ENCODE results near the gene MBP. TPM values are rescaled to one million over a fixed set of nuclear protein-coding genes. Genes with fewer than 3 reads are reported as not detected.

The MBP gene
- total RNA-seq, 1 experiment from 2014 or later, result 47.4 TPM

- Histone ChIP-seq H3K27me3 (ENCODE audit: low read length) (no peaks in the 10 kb centered on the region), H3K27ac (ENCODE audit: low read length) (no peak overlapping the region), H3K4me1 (ENCODE audit: insufficient read depth, low read length) (no peaks in the 10 kb centered on the region), H3K9ac (ENCODE audit: low read length) (no peak overlapping the region), H3K4me2 (ENCODE audit: low read length) (no peak overlapping the region), H3F3A (ENCODE audit: low read length, unreplicated experiment) (no peaks in the 10 kb centered on the region), H4K20me1 (ENCODE audit: low read length) (no peaks in the 10 kb centered on the region), H3K79me2 (ENCODE audit: low read length) (no peaks in the 10 kb centered on the region), H3K9me3 (ENCODE audit: low read length) (no peaks in the 10 kb centered on the region), H3K36me3 (ENCODE audit: low read depth, low read length) (no peaks in the 10 kb centered on the region), H3K4me3 (ENCODE audit: low read length) (no peak overlapping the region), H2AFZ (ENCODE audit: low read length) (no peak overlapping the region), H3K9me2 (replicated peaks; ENCODE audit: low read length) (no peaks in the 10 kb centered on the region)
- DNase-seq (no peak), ATAC-seq (no peak)
- ChIA-PET CTCF (no interaction called here), POLR2A (ENCODE audit: unreplicated experiment) (no interaction called here)
- TF ChIP-seq CTCF (conservative IDR thresholded peaks at IDR 0.05; ENCODE audit: low read depth, low read length) (no peak), EZH2phosphoT487 (IDR thresholded peaks at IDR 0.05; ENCODE audit: borderline replicate concordance, low read length) (no peak), EZH2 (IDR thresholded peaks at IDR 0.05; ENCODE audit: low read length, unreplicated experiment) (no peak)
- BruUV-seq (replicated peaks), result no TSS peak
- intact Hi-C loops (cut with micrococcal nuclease), result no loop called here
Observed at GRCh38 chr18:77178559-77178958, 46.0 kb upstream of the MBP start.

DNA sequence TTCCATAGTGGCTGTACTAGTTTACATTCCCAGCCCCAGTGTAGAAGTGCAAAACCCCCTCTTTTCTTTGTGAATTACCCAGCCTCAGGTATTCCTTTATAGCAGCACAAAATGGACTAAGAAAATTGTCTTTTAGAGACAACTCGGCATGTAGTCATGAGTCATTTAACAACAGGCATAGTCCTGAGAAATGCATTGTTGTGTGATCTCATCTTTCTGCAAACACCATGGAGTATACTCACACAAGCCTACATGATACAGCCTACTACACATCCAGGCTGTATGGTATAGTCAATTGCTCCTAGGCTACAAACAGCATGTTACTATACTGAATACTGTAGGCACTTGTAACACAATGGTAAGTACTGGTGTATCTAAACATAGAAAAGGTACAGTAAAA, 44.4 kb upstream of the MBP start:
- Histone ChIP-seq H3K79me2 (ENCODE audit: low read length) (no peaks in the 10 kb centered on the region), H3K9me2 (replicated peaks; ENCODE audit: low read length) (no peaks in the 10 kb centered on the region), H3K4me3 (ENCODE audit: low read length) (no peak overlapping the region), H3K27me3 (ENCODE audit: low read length) (no peaks in the 10 kb centered on the region), H3K27ac (ENCODE audit: low read length) (no peak overlapping the region), H2AFZ (ENCODE audit: low read length) (no peak overlapping the region), H3K9ac (ENCODE audit: low read length) (no peak overlapping the region), H3K36me3 (ENCODE audit: low read depth, low read length) (no peaks in the 10 kb centered on the region), H3F3A (ENCODE audit: low read length, unreplicated experiment) (no peaks in the 10 kb centered on the region), H4K20me1 (ENCODE audit: low read length) (no peaks in the 10 kb centered on the region), H3K4me2 (ENCODE audit: low read length) (no peak overlapping the region), H3K4me1 (ENCODE audit: insufficient read depth, low read length) (no peaks in the 10 kb centered on the region), H3K9me3 (ENCODE audit: low read length) (no peaks in the 10 kb centered on the region)
- TF ChIP-seq EZH2 (IDR thresholded peaks at IDR 0.05; ENCODE audit: low read length, unreplicated experiment) (no peak), CTCF (conservative IDR thresholded peaks at IDR 0.05; ENCODE audit: low read depth, low read length) (no peak), EZH2phosphoT487 (IDR thresholded peaks at IDR 0.05; ENCODE audit: borderline replicate concordance, low read length) (no peak)
- CTCF ChIA-PET, result interaction anchor here (0.6 to 0.7 kb wide), 2 partner anchors 32 to 193 kb away, joined by 3 read pairs; no protein-coding TSS in a partner anchor
- intact Hi-C loops (cut with micrococcal nuclease), result no loop called here
- POLR2A ChIA-PET (ENCODE audit: unreplicated experiment), result no interaction called here
- DNase-seq (peak; percentile 60), ATAC-seq (peak; percentile 100)
- no TSS peak for BruUV-seq (replicated peaks)

- no peak overlapping the region for H2AFZ ChIP-seq (ENCODE audit: low read length)
- no peaks in the 10 kb centered on the region for H3F3A ChIP-seq (ENCODE audit: low read length, unreplicated experiment)
- no peak overlapping the region for H3K4me3 ChIP-seq (ENCODE audit: low read length)
- POLR2A ChIA-PET (ENCODE audit: unreplicated experiment), result no interaction called here
- H3K27ac ChIP-seq (ENCODE audit: low read length), result no peak overlapping the region
- no peak for TF ChIP-seq EZH2phosphoT487 (IDR thresholded peaks at IDR 0.05; ENCODE audit: borderline replicate concordance, low read length)
- TF ChIP-seq CTCF (conservative IDR thresholded peaks at IDR 0.05; ENCODE audit: low read depth, low read length), result no peak
- no peak for TF ChIP-seq EZH2 (IDR thresholded peaks at IDR 0.05; ENCODE audit: low read length, unreplicated experiment)
- no TSS peak for BruUV-seq (replicated peaks)
- no peaks in the 10 kb centered on the region for H3K27me3 ChIP-seq (ENCODE audit: low read length)
- no peaks in the 10 kb centered on the region for H4K20me1 ChIP-seq (ENCODE audit: low read length)
- no peak overlapping the region for H3K9ac ChIP-seq (ENCODE audit: low read length)
- no peaks in the 10 kb centered on the region for H3K4me1 ChIP-seq (ENCODE audit: insufficient read depth, low read length)
- no peak for ATAC-seq
- H3K36me3 ChIP-seq (ENCODE audit: low read depth, low read length), result no peaks in the 10 kb centered on the region
- CTCF ChIA-PET, result no interaction called here
- H3K4me2 ChIP-seq (ENCODE audit: low read length), result no peak overlapping the region
- DNase-seq, result no peak
- no peaks in the 10 kb centered on the region for H3K79me2 ChIP-seq (ENCODE audit: low read length)
- H3K9me3 ChIP-seq (ENCODE audit: low read length), result no peaks in the 10 kb centered on the region
- H3K9me2 ChIP-seq (replicated peaks; ENCODE audit: low read length), result no peaks in the 10 kb centered on the region
- intact Hi-C loops (cut with micrococcal nuclease), result no loop called here
Observed at GRCh38 chr18:77173275-77174030, 40.9 kb upstream of the MBP start.

Measured in PC-3 (cell line).